Measurements from ENCODE around the gene STON2. TPM values are rescaled to one million over a fixed set of nuclear protein-coding genes. Genes with fewer than 3 reads are reported as not detected.

Gene STON2
- total and polyA plus RNA-seq, 2 of the 13 experiments (the other 11 are each of a cell fraction or from before 2014, with no cell fraction given): 2.1 to 11.0 TPM

DNA sequence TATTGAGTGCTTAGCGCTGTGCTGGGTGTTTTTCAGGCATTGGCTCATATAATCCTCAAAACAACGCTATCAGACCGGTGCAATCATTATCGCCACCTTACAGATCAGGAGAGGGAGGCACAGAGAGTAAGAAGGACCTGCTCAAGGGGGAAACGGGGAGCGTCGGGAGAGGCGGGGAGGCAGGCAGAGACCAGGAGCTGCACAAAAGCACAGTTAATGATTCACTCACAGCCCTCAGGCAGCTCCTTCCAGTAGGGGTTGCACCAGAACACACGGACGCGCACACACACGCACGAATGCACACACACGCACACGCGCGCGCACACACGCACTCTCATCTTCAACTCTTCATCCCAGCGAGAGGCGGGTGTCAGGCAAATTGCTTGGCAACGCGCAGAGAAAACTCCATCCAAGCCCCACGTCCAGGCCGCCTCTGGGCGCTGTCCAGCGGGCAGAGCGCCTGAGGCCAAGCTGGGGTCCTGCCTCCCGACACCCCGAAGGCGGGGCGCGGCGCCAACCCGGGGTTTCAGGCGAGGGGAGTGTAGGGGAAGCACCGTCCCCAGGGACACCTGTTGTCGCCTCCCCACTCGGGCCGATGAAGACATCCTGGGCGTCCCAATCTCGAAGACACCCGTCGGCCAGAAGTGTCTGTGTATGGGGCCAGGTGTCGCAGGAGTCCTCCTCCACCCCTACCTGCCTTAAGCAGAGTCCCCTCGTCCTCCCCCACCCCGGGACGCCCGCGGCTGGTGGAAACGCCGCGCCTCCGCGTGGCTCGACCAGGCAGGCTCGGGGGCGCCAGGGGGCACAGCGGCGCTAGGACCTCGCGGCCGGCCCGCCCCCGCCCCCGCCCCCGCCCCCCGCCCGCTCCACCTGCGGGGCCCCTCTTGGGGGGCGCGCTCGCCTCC is 35.5 kb upstream of the STON2 start (continued):
- TF ChIP-seq, protein P1, sequence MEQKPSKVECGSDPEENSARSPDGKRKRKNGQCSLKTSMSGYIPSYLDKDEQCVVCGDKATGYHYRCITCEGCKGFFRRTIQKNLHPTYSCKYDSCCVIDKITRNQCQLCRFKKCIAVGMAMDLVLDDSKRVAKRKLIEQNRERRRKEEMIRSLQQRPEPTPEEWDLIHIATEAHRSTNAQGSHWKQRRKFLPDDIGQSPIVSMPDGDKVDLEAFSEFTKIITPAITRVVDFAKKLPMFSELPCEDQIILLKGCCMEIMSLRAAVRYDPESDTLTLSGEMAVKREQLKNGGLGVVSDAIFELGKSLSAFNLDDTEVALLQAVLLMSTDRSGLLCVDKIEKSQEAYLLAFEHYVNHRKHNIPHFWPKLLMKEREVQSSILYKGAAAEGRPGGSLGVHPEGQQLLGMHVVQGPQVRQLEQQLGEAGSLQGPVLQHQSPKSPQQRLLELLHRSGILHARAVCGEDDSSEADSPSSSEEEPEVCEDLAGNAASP (CRISPR knock-in tag; IDR thresholded peaks at IDR 0.05; ENCODE audit: borderline replicate concordance): no peak
- TF ChIP-seq, protein P2, sequence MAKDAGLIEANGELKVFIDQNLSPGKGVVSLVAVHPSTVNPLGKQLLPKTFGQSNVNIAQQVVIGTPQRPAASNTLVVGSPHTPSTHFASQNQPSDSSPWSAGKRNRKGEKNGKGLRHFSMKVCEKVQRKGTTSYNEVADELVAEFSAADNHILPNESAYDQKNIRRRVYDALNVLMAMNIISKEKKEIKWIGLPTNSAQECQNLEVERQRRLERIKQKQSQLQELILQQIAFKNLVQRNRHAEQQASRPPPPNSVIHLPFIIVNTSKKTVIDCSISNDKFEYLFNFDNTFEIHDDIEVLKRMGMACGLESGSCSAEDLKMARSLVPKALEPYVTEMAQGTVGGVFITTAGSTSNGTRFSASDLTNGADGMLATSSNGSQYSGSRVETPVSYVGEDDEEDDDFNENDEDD (CRISPR knock-in tag; IDR thresholded peaks at IDR 0.05; ENCODE audit: borderline replicate concordance): no peak
- no peak for TF ChIP-seq SMAD3 (CRISPR knock-in tag; IDR thresholded peaks at IDR 0.05)
- no peak for TF ChIP-seq KDM4B (CRISPR knock-in tag; IDR thresholded peaks at IDR 0.05)
- no peak for TF ChIP-seq SNAPC2 (CRISPR knock-in tag; IDR thresholded peaks at IDR 0.05)
- no peak for TF ChIP-seq HNF4G (IDR thresholded peaks at IDR 0.05; ENCODE audit: borderline replicate concordance, low read depth, low read length)
- no peak for TF ChIP-seq HNF4G (CRISPR knock-in tag; IDR thresholded peaks at IDR 0.05; ENCODE audit: borderline replicate concordance, low read depth)
- TF ChIP-seq, protein P3, sequence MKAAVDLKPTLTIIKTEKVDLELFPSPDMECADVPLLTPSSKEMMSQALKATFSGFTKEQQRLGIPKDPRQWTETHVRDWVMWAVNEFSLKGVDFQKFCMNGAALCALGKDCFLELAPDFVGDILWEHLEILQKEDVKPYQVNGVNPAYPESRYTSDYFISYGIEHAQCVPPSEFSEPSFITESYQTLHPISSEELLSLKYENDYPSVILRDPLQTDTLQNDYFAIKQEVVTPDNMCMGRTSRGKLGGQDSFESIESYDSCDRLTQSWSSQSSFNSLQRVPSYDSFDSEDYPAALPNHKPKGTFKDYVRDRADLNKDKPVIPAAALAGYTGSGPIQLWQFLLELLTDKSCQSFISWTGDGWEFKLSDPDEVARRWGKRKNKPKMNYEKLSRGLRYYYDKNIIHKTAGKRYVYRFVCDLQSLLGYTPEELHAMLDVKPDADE (CRISPR knock-in tag; IDR thresholded peaks at IDR 0.05): no peak
- TF ChIP-seq, protein P4, sequence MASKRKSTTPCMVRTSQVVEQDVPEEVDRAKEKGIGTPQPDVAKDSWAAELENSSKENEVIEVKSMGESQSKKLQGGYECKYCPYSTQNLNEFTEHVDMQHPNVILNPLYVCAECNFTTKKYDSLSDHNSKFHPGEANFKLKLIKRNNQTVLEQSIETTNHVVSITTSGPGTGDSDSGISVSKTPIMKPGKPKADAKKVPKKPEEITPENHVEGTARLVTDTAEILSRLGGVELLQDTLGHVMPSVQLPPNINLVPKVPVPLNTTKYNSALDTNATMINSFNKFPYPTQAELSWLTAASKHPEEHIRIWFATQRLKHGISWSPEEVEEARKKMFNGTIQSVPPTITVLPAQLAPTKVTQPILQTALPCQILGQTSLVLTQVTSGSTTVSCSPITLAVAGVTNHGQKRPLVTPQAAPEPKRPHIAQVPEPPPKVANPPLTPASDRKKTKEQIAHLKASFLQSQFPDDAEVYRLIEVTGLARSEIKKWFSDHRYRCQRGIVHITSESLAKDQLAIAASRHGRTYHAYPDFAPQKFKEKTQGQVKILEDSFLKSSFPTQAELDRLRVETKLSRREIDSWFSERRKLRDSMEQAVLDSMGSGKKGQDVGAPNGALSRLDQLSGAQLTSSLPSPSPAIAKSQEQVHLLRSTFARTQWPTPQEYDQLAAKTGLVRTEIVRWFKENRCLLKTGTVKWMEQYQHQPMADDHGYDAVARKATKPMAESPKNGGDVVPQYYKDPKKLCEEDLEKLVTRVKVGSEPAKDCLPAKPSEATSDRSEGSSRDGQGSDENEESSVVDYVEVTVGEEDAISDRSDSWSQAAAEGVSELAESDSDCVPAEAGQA (IDR thresholded peaks at IDR 0.05; ENCODE audit: low read depth): no peak
- TF ChIP-seq, protein P4 (CRISPR knock-in tag; IDR thresholded peaks at IDR 0.05; ENCODE audit: borderline replicate concordance): no peak
- TF ChIP-seq ZFX (CRISPR knock-in tag; IDR thresholded peaks at IDR 0.05; ENCODE audit: low read depth): peak; percentile 34; the same call in 1 of the 2 replicates
- no peak for TF ChIP-seq PRPF4 (IDR thresholded peaks at IDR 0.05; ENCODE audit: low read depth, low read length, poor library complexity, severe bottlenecking)
- peak; percentile 38; the same call in 1 of the 2 replicates for TF ChIP-seq KMT2B (CRISPR knock-in tag; IDR thresholded peaks at IDR 0.05)
- no peak for TF ChIP-seq SIN3B (IDR thresholded peaks at IDR 0.05; ENCODE audit: low read length)
- TF ChIP-seq, protein P5, sequence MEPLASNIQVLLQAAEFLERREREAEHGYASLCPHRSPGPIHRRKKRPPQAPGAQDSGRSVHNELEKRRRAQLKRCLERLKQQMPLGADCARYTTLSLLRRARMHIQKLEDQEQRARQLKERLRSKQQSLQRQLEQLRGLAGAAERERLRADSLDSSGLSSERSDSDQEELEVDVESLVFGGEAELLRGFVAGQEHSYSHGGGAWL (CRISPR knock-in tag; IDR thresholded peaks at IDR 0.05): peak; percentile 53; the same call in 1 of the 2 replicates
- TF ChIP-seq GLI4 (CRISPR knock-in tag; IDR thresholded peaks at IDR 0.05; ENCODE audit: borderline replicate concordance): no peak
- TF ChIP-seq ZNF33A (CRISPR knock-in tag; IDR thresholded peaks at IDR 0.05; ENCODE audit: borderline replicate concordance): no peak
- TF ChIP-seq SYNCRIP (IDR thresholded peaks at IDR 0.05; ENCODE audit: insufficient read depth, low read depth, low read length): no peak
- TF ChIP-seq ZNF780A (CRISPR knock-in tag; IDR thresholded peaks at IDR 0.05): no peak
